Adipocyte (in vitro differentiated cells): Measurements from ENCODE around the gene TENT4B.
A peak's percentile ranks its signal among the peaks of the same experiment; 100 is the strongest.

Source experiments
- DNase-seq: peaks from one replicate; pipeline ENCODE4 v3.0.0-alpha.2; 2015; ENCODE audit warnings: low read depth
- H3K27me3 ChIP-seq: replicated peaks from 2 replicates; pipeline ENCODE4 v1.7.0; 2013; ENCODE audit warnings: mild to moderate bottlenecking, low read length, moderate library complexity; ENCODE audit not compliant: control insufficient read depth, insufficient read depth
- H3K36me3 ChIP-seq: 2 replicates; pipeline ENCODE4 v1.7.0; 2013; ENCODE audit warnings: low read length, mild to moderate bottlenecking, moderate library complexity; ENCODE audit not compliant: control insufficient read depth, insufficient read depth, severe bottlenecking
- H3K4me1 ChIP-seq: 2 replicates; pipeline ENCODE4 v1.7.0; 2013; ENCODE audit warnings: mild to moderate bottlenecking, low read length, moderate library complexity; ENCODE audit not compliant: control insufficient read depth, insufficient read depth
- H3K4me3 ChIP-seq: 2 replicates; pipeline ENCODE4 v1.7.0; 2013; ENCODE audit warnings: mild to moderate bottlenecking, low read length, moderate library complexity
- H3K9ac ChIP-seq: 2 replicates; pipeline ENCODE4 v1.7.0; 2013; ENCODE audit warnings: mild to moderate bottlenecking, low read length, moderate library complexity
- H3K9me3 ChIP-seq: 2 replicates; pipeline ENCODE4 v1.7.0; 2013; ENCODE audit warnings: mild to moderate bottlenecking, low read length, moderate library complexity; ENCODE audit not compliant: control insufficient read depth

The TENT4B gene

GRCh38 chr16:50182441-50182840, 29.3 kb downstream of the TENT4B start:
- no peaks in the 10 kb centered on the region for H3K9me3 ChIP-seq

GRCh38 chr16:50183316-50183715, 30.2 kb downstream of the TENT4B start:
- Histone ChIP-seq H3K4me3 (peak overlapping the region; percentile 30), H3K9ac (no peak overlapping the region), H3K27me3 (no peaks in the 10 kb centered on the region), H3K36me3 (no peaks in the 10 kb centered on the region), H3K9me3 (no peaks in the 10 kb centered on the region), H3K4me1 (peaks cover 27% of the 10 kb centered on the region)
- peak; percentile 48 for DNase-seq

More at GRCh38 chr16:50182441-50182840, 29.3 kb downstream of the TENT4B start:
- no peak for DNase-seq
- Histone ChIP-seq H3K27me3 (no peaks in the 10 kb centered on the region), H3K36me3 (no peaks in the 10 kb centered on the region), H3K4me3 (no peak overlapping the region), H3K9ac (no peak overlapping the region), H3K4me1 (peaks cover 27% of the 10 kb centered on the region)

GRCh38 chr16:50185005-50185505, 31.9 kb downstream of the TENT4B start:
- Histone ChIP-seq H3K27me3 (no peaks in the 10 kb centered on the region), H3K9ac (no peak overlapping the region), H3K9me3 (no peaks in the 10 kb centered on the region), H3K4me1 (peaks cover 23% of the 10 kb centered on the region), H3K36me3 (no peaks in the 10 kb centered on the region), H3K4me3 (peak overlapping the region; percentile 19)
- no peak for DNase-seq

GRCh38 chr16:50188619-50189136, 35.6 kb downstream of the TENT4B start:
- H3K9ac ChIP-seq, result no peak overlapping the region
- H3K4me1 ChIP-seq, result peaks cover 21% of the 10 kb centered on the region
- no peak overlapping the region for H3K4me3 ChIP-seq
- no peaks in the 10 kb centered on the region for H3K9me3 ChIP-seq
- no peak for DNase-seq
- no peaks in the 10 kb centered on the region for H3K27me3 ChIP-seq
- no peaks in the 10 kb centered on the region for H3K36me3 ChIP-seq

- Histone ChIP-seq H3K9ac (no peak overlapping the region), H3K4me3 (no peak overlapping the region), H3K9me3 (no peaks in the 10 kb centered on the region), H3K36me3 (no peaks in the 10 kb centered on the region), H3K27me3 (no peaks in the 10 kb centered on the region), H3K4me1 (peaks cover 11% of the 10 kb centered on the region)
- DNase-seq, result no peak
Measured at GRCh38 chr16:50190292-50190691, 37.2 kb downstream of the TENT4B start.

- DNase-seq, result no peak
- H3K36me3 ChIP-seq, result no peaks in the 10 kb centered on the region
- H3K27me3 ChIP-seq, result no peaks in the 10 kb centered on the region
- H3K9me3 ChIP-seq, result no peaks in the 10 kb centered on the region
- no peak overlapping the region for H3K4me3 ChIP-seq
- H3K4me1 ChIP-seq, result peaks cover 14% of the 10 kb centered on the region
- no peak overlapping the region for H3K9ac ChIP-seq
Measured at GRCh38 chr16:50192386-50193050, 39.4 kb downstream of the TENT4B start.

- Histone ChIP-seq H3K27me3 (no peaks in the 10 kb centered on the region), H3K9me3 (no peaks in the 10 kb centered on the region), H3K4me3 (no peak overlapping the region), H3K4me1 (peaks cover 14% of the 10 kb centered on the region), H3K36me3 (no peaks in the 10 kb centered on the region), H3K9ac (no peak overlapping the region)
- no peak for DNase-seq
Measured at GRCh38 chr16:50193594-50193993, 40.5 kb downstream of the TENT4B start.

- Histone ChIP-seq H3K9me3 (no peaks in the 10 kb centered on the region), H3K36me3 (no peaks in the 10 kb centered on the region), H3K27me3 (no peaks in the 10 kb centered on the region), H3K4me1 (peaks cover 14% of the 10 kb centered on the region), H3K4me3 (peak overlapping the region; percentile 5), H3K9ac (peak overlapping the region; percentile 7)
- peak; percentile 49 for DNase-seq
Measured at GRCh38 chr16:50195276-50195675, 42.2 kb downstream of the TENT4B start.

- no peak for DNase-seq
- Histone ChIP-seq H3K4me1 (peaks cover 14% of the 10 kb centered on the region), H3K9me3 (no peaks in the 10 kb centered on the region), H3K36me3 (no peaks in the 10 kb centered on the region), H3K4me3 (peak overlapping the region; percentile 5), H3K27me3 (no peaks in the 10 kb centered on the region), H3K9ac (no peak overlapping the region)
Measured at GRCh38 chr16:50195756-50196155, 42.6 kb downstream of the TENT4B start.

- Histone ChIP-seq H3K36me3 (no peaks in the 10 kb centered on the region), H3K4me3 (no peak overlapping the region), H3K27me3 (no peaks in the 10 kb centered on the region), H3K9me3 (no peaks in the 10 kb centered on the region), H3K9ac (no peak overlapping the region), H3K4me1 (peaks cover 26% of the 10 kb centered on the region)
- DNase-seq, result no peak
Measured at GRCh38 chr16:50197582-50197981, 44.5 kb downstream of the TENT4B start.

- Histone ChIP-seq H3K27me3 (no peaks in the 10 kb centered on the region), H3K36me3 (no peaks in the 10 kb centered on the region), H3K9ac (no peak overlapping the region), H3K9me3 (no peaks in the 10 kb centered on the region), H3K4me1 (peaks cover 39% of the 10 kb centered on the region), H3K4me3 (no peak overlapping the region)
- DNase-seq, result no peak
Measured at GRCh38 chr16:50198802-50199403, 45.8 kb downstream of the TENT4B start.
